K562 (cell line): Measurements from ENCODE around the gene ATP2A1. TPM values are rescaled to one million over a fixed set of nuclear protein-coding genes. Genes with fewer than 3 reads are reported as not detected.

ENCODE experiments used
- BRCA1 ChIP-seq, 2 experiments: fragments of 450-650 bp in 1 of 2; sonication (generic) in 1 of 2; formaldehyde crosslinking in 1 of 2; IDR thresholded peaks; 2 replicates each; pipeline versions ENCODE4 v1.5.0 to v1.6.1; 2017 to 2020; ENCODE audit warnings: mild to moderate bottlenecking in 1 of 2, missing genetic modification reagents in 1 of 2
- NFE2L1 ChIP-seq: fragments of 450-650 bp; IDR thresholded peaks from 2 replicates; pipeline ENCODE4 v1.6.1; 2016; ENCODE audit warnings: missing genetic modification characterization, low read depth, mild to moderate bottlenecking, missing compliant biosample characterization, moderate library complexity, borderline replicate concordance
- SIN3B ChIP-seq: fragments of 450-650 bp; IDR thresholded peaks from 2 replicates; pipeline ENCODE4 v1.6.1; 2017; ENCODE audit warnings: low read depth, mild to moderate bottlenecking, moderate library complexity
- SNRNP70 ChIP-seq: fragments of 200-400 bp; formaldehyde crosslinking; optimal IDR thresholded peaks from 2 replicates; pipeline ENCODE3; 2017; ENCODE audit warnings: low read depth, low read length
- STAT5B ChIP-seq: fragments of 250-450 bp; sonication (Bioruptor Pico); IDR thresholded peaks from 2 replicates; pipeline ENCODE4 v1.8.0; 2021; ENCODE audit warnings: mild to moderate bottlenecking, inconsistent platforms
- ZBTB12 ChIP-seq: fragments of 250-450 bp; sonication (Bioruptor Pico); IDR thresholded peaks from 2 replicates; pipeline ENCODE4 v1.4.0; 2020
- ZBTB40 ChIP-seq, 2 experiments: fragments of 450-650 bp in 1 of 2; sonication (generic) in 1 of 2; formaldehyde crosslinking in 1 of 2; IDR thresholded peaks; 2 replicates each; pipeline versions ENCODE4 v1.7.1 to v1.9.0; 2016 to 2022; ENCODE audit warnings: inconsistent platforms in 1 of 2, mild to moderate bottlenecking in 1 of 2, missing genetic modification reagents in 1 of 2
- ZBTB7A ChIP-seq: IDR thresholded peaks from 2 replicates; pipeline ENCODE4 v1.6.1; 2011; ENCODE audit warnings: low read depth, mild to moderate bottlenecking, low read length, moderate library complexity, borderline replicate concordance; ENCODE audit not compliant: control insufficient read depth
- ZNF655 ChIP-seq: fragments of 250-450 bp; sonication (Bioruptor Pico); IDR thresholded peaks from 2 replicates; pipeline ENCODE4 v1.5.0; 2021
- ZNF740 ChIP-seq, 3 experiments: fragments of 200-800 bp in 1 of 3; sonication (Bioruptor generic) in 1 of 3; sonication (generic) in 1 of 3; formaldehyde crosslinking in 1 of 3; IDR thresholded peaks; 2 replicates each; pipeline versions ENCODE4 v1.6.1 to v1.8.0; 2016 to 2022; ENCODE audit warnings: mild to moderate bottlenecking in 2 of 3, missing compliant biosample characterization in 2 of 3, missing genetic modification characterization in 2 of 3, missing genetic modification reagents in 1 of 3
- polyA plus RNA-seq, 8 experiments: library from polyadenylated mRNA; depleted of rRNA in 4 of 8; stranded (reverse) in 5 of 8; unstranded in 3 of 8; fragments of >200 nt; fragmentation: Nextera tagmentation in 2 of 8; fragmentation: Illumina TruSeq in 1 of 8; extraction: Ambion mirVana in 2 of 8; extraction: Trizol in 1 of 8; gene quantifications; 2 replicates each; pipeline versions ENCODE4 v1.2.1 to v1.2.3, GENCODE V29; 2011 to 2014; ENCODE audit warnings: inconsistent platforms in 1 of 8, missing spikeins in 1 of 8
- total RNA-seq, 7 experiments: library from RNA; depleted of rRNA in 6 of 7; stranded (reverse); fragments of >200 nt in 6 of 7; fragmentation: Illumina TruSeq in 2 of 7; extraction: Trizol in 2 of 7; gene quantifications; 2 replicates each; pipeline versions ENCODE4 v1.2.1 to v1.2.3, GENCODE V29; 2011 to 2021; ENCODE audit warnings: low replicate concordance in 1 of 7

Gene ATP2A1
- total and polyA plus RNA-seq, 9 of the 15 experiments (the other 6 are each of a cell fraction or from before 2014, with no cell fraction given), result 0.25 to 2.6 (median 0.65) TPM

- no peak for TF ChIP-seq ZBTB40 (IDR thresholded peaks at IDR 0.05)
- no peak for TF ChIP-seq ZBTB40 (CRISPR knock-in tag; IDR thresholded peaks at IDR 0.05)
- TF ChIP-seq ZBTB7A, result 0 out of 2 replicates have a peak, but pooled peaks have one; percentile 47
- 0 out of 2 replicates have a peak, but pooled peaks have one; percentile 14 for TF ChIP-seq ZNF740 (CRISPR knock-in tag; IDR thresholded peaks at IDR 0.05)
- TF ChIP-seq ZNF740 (tag; IDR thresholded peaks at IDR 0.05), result no peak
- no peak for TF ChIP-seq ZNF655
- no peak for TF ChIP-seq STAT5B
- no peak for TF ChIP-seq BRCA1 (IDR thresholded peaks at IDR 0.05)
- 0 out of 2 replicates have a peak, but pooled peaks have one; percentile 44 for TF ChIP-seq BRCA1 (CRISPR knock-in tag; IDR thresholded peaks at IDR 0.05)
- no peak for TF ChIP-seq NFE2L1
- no peak for TF ChIP-seq ZBTB12 (CRISPR knock-in tag)
- no peak for TF ChIP-seq SIN3B
- TF ChIP-seq SNRNP70, result no peak
Observed at GRCh38 chr16:28879261-28879840, 1.1 kb downstream of the ATP2A1 start (continued).
